ENCODE results near the gene TFEC. TPM values are rescaled to one million over a fixed set of nuclear protein-coding genes. Genes with fewer than 3 reads are reported as not detected.

The TFEC gene
- total and polyA plus RNA-seq, 2 of the 4 experiments (the other 2 are of a cell fraction): under 0.01 to 0.02 TPM

GRCh38 chr7:115914951-115915350, 115.6 kb downstream of the TFEC start:
- no TSS peak for BruUV-seq (replicated peaks)
- H3K9me3 ChIP-seq (ENCODE audit: control insufficient read depth, insufficient read depth, low read length): no peaks in the 10 kb centered on the region
- H2BK15ac ChIP-seq (ENCODE audit: low read depth, low read length): no peak overlapping the region
- H3K9me1 ChIP-seq (ENCODE audit: insufficient read depth, low read length): no peaks in the 10 kb centered on the region
- H3K4me3 ChIP-seq (ENCODE audit: insufficient read depth, low read depth, low read length): no peak overlapping the region
- no peak overlapping the region for H2BK120ac ChIP-seq (ENCODE audit: low read depth, low read length)
- no peak overlapping the region for H4K5ac ChIP-seq (ENCODE audit: low read depth, low read length)
- no peaks in the 10 kb centered on the region for H3K4me1 ChIP-seq (ENCODE audit: control insufficient read depth, insufficient read depth, low read length)
- no peak overlapping the region for H3K4me2 ChIP-seq (ENCODE audit: low read depth, low read length)
- no peak overlapping the region for H2AK5ac ChIP-seq (ENCODE audit: low read depth, low read length)
- H3K23ac ChIP-seq (ENCODE audit: low read depth, low read length): no peak overlapping the region
- no CpG with 5 or more reads among the region's 1 CpG for WGBS, 2 experiments (ENCODE audit: extremely low coverage in 2 of 2, insufficient read length in 1 of 2)
- H3K56ac ChIP-seq (ENCODE audit: extremely low read depth, insufficient read depth, low read length): no peak overlapping the region
- H3K4ac ChIP-seq (ENCODE audit: low read depth, low read length): no peak overlapping the region
- no peak for ATAC-seq (ENCODE audit: low read depth)
- H3K36me3 ChIP-seq (ENCODE audit: control insufficient read depth, insufficient read depth, low read length): no peaks in the 10 kb centered on the region
- dilution Hi-C loops (cut with HindIII; ENCODE audit: low sequenced_read_pairs, unreplicated experiment) (no loop called here), intact Hi-C loops (cut with micrococcal nuclease) (loop anchor here (5.0 kb wide), 2 partner anchors 1048 to 1833 kb away; no protein-coding TSS in a partner anchor), in situ Hi-C loops (cut with MboI; ENCODE audit: low sequenced_read_pairs) (no loop called here)
- H4K91ac ChIP-seq (ENCODE audit: insufficient read depth, low read depth, low read length): no peak overlapping the region
- DNase-seq: no peak
- H3K9ac ChIP-seq (ENCODE audit: low read depth, low read length): no peak overlapping the region
- no peak overlapping the region for H4K8ac ChIP-seq (ENCODE audit: low read depth in 2 of 2, low read length in 2 of 2)
- H2AFZ ChIP-seq (replicated peaks; ENCODE audit: low read length, poor library complexity): no peak overlapping the region
- H3K27me3 ChIP-seq (ENCODE audit: control insufficient read depth, insufficient read depth, low read length): no peaks in the 10 kb centered on the region
- no peaks in the 10 kb centered on the region for H4K20me1 ChIP-seq (ENCODE audit: insufficient read depth, low read length)
- no peaks in the 10 kb centered on the region for H3K79me1 ChIP-seq (ENCODE audit: low read depth in 1 of 2, low read length in 2 of 2)
- H2BK20ac ChIP-seq (ENCODE audit: low read depth, low read length): no peak overlapping the region
- H3K18ac ChIP-seq (ENCODE audit: low read depth, low read length): no peak overlapping the region
- H2BK5ac ChIP-seq (ENCODE audit: low read depth, low read length, poor library complexity, severe bottlenecking): no peak overlapping the region
- CTCF ChIA-PET: interaction anchor here (1.2 kb wide), 1 partner anchor 25 kb away, joined by 3 read pairs; no protein-coding TSS in a partner anchor
- no peak for TF ChIP-seq POLR2A (IDR thresholded peaks at IDR 0.05; ENCODE audit: low read depth, low read length)
- H2AK9ac ChIP-seq (replicated peaks; ENCODE audit: low read depth, low read length, poor library complexity): no peak overlapping the region
- H3K14ac ChIP-seq (replicated peaks; ENCODE audit: low read depth, low read length): no peak overlapping the region
- H3K27ac ChIP-seq (ENCODE audit: insufficient read depth, low read length): no peak overlapping the region
- POLR2A ChIA-PET (ENCODE audit: unreplicated experiment): no interaction called here
